ENCODE results near the gene FEM1B.

The FEM1B gene

GRCh38 chr15:68259883-68260282 lies 17.7 kb upstream of the FEM1B start:
- DNase-seq (ENCODE audit: low spot score), result no peak

- DNase-seq (ENCODE audit: low spot score), result no peak
Measured at GRCh38 chr15:68261241-68261640, 16.3 kb upstream of the FEM1B start.

DNA sequence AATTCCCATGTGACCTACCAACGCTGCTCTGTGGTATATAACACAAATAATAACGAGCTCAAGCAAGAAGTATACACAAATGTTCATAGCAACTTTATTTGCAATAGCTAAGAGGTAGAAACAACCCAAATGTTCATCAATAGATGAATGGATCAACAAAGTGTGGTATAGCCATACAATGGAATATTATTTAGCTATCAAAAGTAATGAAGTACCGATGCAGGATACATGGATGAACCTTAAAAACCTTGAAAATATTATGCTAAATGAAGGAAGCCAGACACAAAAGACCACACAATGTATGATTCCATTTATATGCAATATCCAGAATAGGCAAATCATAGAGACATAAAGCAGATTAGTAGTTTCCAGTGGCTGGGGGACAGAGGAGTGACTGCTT lies 15.6 kb upstream of the FEM1B start:
- no peak for DNase-seq (ENCODE audit: low spot score)

GRCh38 chr15:68262514-68263356 lies 14.8 kb upstream of the FEM1B start:
- DNase-seq (ENCODE audit: low spot score), result no peak

DNA sequence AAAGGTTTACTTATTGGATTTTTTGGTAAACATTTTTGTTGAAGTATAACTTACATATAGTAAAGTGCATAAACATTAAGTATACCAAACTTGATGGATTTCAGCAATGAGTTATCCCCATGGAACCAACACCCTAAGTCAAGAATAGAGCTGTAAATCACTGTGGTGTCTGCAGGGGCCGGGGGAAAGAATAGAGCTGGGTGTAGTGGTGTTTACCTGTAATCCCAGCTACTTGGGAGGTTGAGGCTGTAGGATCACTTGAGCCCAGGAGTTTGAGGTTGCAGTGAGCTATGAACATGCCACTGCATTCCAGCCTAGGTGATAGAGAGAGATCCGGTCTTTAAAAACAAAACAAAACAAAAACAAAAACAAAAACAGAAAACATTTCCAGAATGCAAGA lies 13.3 kb upstream of the FEM1B start:
- no peak for DNase-seq (ENCODE audit: low spot score)

DNA sequence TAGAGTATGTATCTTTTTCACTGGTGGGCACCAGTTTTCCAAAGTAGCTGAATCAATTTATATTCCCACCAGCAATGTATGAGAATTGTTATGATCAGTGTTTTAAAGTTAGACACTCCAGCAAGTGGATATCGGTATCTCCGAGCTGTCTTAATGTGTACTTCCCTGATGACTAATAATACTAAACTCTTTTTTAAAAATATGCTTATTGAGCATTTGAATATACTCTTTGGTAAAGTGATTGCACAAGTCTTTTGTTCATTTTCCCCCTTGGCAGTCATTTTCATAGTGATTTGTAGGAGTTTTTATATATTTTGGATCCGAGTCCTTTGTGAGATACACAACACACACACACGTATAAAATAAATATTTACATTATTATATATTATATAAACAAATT lies 12.5 kb upstream of the FEM1B start:
- no peak for DNase-seq (ENCODE audit: low spot score)

DNA sequence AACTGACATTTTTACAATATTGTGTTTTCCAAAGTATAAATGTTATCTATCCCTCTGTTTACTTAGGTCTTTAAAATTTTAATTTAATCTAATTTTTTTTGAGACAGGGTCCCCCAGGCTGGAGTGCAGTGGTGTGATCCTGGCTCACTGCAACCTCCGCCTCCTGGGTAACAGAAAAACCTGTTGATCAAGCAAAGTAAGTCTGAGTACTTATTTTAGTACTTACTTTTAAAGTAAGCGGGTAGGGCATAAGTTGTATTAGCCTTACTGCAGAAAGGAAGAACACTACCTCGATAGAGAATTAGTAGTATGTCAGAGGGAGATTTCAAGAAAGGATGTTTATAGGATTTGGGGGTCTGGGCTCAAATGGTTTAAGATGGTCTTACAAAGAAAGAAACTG lies 11.9 kb upstream of the FEM1B start:
- DNase-seq (ENCODE audit: low spot score), result no peak

DNA sequence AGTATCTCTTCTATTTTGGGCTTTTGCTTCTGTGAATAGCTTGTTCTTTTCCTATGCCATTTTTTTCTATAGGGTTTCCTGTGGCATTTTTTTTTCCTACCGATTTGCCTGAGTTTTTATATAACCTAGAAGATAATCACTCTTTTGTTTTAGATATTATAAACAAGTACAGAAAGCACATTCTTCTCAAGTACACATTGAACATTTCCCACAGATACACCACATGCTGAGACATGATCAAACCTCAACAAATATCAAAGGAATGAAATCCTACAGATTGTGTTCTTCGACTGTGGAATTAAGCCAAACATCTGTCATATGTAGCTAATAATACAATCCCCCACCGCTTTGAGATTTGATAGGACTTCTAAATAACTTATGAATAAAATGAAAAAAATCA lies 9.1 kb upstream of the FEM1B start:
- DNase-seq (ENCODE audit: low spot score), result no peak

DNA sequence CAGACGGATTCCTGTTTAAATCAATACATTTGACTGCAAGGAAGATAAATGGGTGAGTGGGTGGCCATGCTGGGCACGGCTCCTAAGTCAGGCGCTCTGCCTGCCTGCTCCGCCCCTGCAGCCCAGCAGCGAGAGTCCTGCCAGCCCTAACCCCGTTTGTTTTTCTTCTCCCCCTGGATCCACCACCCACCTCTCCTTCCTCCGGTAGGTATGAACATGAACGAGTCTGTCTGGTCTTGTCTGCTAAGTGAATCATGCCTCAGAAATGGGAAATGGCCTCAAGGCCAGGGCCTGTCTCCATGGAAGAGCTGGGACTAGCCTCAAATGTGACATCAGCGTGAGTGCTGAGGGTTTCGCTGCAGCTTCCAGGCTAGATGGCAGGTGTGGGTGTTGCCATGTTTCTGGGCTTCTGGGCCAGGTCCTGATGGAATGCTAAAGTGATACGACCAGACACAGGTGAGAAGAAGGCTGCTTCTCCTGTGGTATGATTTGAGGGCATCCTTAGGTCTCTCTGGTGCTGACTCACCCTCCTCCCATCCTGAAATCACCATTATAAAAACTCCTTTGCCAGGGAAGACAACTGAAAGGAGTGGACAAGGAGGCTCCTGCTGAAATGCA lies 5.6 kb upstream of the FEM1B start:
- DNase-seq (ENCODE audit: low spot score), result no peak

GRCh38 chr15:68272721-68273271 lies 4.7 kb upstream of the FEM1B start:
- DNase-seq (ENCODE audit: low spot score), result no peak

DNA sequence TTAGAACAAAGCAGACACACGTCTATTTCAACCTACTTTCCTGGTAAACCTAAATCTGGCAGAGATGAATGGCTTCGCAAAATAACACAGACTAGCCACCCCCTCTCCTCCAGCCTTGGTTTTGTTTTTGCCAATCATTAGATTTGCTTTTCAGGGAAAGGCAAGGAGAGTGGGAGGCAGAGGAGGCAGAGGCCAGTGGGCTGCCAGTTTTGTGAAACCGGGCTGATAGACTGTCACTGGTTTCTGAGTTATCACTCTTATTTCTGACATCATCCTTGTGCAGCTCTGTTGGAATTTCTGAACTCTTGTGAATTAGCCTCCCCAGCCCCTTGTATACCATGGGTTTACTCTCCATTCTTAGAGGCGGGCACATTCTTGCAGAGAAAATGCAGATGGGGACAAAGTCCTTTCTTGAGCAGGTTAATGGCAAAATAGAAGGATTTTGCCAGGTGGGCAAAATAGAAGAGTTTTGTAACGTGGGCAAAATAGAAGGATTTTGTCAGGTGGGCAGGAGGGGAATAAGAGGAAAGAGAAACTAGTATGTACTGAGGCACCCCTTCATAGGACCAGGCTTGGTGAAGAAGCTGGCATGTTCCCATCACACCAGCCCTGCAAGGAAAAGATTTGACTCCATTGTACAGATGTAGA lies 3.2 kb upstream of the FEM1B start:
- no peak for DNase-seq (ENCODE audit: low spot score)

DNA sequence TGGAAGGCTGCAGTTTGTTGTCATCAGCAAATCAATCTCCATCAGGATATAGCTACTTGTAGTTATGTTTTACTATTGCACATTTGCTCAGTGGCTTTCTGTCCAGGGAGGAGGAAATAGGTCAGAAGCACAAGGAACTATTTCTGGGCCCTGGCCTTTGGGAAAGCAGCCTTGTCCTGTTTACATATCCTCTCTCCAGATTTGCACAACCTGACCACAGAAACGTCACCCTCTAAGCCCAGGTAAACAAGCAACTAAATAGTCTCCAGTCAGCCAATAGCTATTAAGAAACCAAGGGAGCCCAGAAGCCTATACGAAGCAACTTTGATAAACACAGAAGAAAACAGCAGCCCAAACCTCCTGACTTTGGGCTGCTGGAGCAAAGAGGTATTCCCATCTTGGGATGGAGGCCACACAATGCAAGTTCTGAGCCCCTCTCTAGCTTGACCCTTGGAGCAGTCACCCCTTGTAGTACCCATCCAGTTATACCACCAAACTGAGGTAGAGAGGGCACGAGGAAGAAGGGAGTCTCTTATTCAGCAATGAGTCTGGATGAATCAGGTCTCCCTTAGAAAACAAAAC lies 2.3 kb upstream of the FEM1B start:
- no peak for DNase-seq (ENCODE audit: low spot score)

GRCh38 chr15:68276668-68277067 lies 877 bp upstream of the FEM1B start:
- DNase-seq (ENCODE audit: low spot score), result no peak

DNA sequence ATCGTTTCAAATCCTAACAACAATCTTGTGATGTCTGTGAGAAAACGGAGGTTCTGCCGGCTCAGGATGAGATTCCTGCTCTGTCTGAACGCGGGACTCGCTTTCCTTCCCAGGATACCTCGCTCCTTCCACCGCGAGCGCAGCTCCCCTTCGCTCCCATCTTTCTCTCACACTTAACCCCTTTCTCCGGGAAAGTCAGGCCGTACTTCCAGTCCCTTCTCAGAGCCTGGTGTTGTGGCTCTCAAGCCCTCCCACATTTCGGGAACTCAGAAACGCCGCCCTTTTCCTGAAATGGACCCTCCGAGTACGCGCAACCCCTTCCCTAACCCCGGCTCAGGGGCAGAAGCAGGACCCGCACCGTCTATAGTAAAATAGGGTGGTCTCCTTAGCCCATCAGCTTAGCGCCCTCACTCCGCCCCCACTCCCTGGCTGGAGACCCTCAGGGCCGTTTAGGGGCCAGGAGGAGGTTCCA lies 378 bp upstream of the FEM1B start:
- no peak for DNase-seq (ENCODE audit: low spot score)

GRCh38 chr15:68278345-68278594 lies 725 bp downstream of the FEM1B start:
- DNase-seq (ENCODE audit: low spot score), result no peak

DNA sequence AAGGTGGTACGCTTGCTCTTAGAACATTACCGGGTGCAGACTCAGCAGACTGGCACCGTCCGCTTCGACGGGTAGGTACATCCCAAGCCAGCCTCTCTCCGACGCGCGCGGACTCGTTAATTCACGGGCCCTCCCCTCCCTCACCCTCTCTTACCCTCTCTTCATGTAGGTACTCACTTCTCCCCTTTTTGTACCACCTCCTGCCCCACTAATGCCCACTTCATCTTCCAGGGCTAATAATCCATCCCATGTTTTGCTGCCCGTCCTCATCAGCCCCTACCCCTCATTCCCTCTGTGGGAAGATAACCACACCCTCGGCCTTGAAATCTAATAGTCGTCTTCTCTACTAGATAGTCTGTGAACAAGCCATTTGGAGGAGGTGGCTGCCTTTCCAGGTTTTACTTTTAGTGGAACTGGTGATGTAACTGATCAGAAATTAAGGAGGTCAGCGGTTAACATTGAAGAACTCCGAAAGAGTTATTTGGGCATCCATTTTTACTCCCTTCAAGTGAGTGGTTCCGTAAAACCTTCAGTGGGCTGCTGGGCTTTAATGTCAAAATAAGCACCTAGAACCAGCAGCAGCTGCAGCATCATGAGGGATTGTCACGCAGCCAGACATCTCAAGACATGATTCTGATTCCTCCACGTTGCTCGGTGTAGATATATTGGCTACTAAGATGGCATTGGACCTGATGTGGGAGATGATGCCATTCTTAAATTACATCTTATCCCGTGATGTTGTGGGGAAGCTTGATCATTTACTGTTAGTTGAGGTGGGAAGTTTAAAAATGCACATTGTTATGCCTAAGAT lies 1.3 kb downstream of the FEM1B start:
- no peak for DNase-seq (ENCODE audit: low spot score)

GRCh38 chr15:68279779-68280753 lies 2.5 kb downstream of the FEM1B start:
- DNase-seq (ENCODE audit: low spot score), result no peak

GRCh38 chr15:68281008-68281407 lies 3.5 kb downstream of the FEM1B start:
- no peak for DNase-seq (ENCODE audit: low spot score)

DNA sequence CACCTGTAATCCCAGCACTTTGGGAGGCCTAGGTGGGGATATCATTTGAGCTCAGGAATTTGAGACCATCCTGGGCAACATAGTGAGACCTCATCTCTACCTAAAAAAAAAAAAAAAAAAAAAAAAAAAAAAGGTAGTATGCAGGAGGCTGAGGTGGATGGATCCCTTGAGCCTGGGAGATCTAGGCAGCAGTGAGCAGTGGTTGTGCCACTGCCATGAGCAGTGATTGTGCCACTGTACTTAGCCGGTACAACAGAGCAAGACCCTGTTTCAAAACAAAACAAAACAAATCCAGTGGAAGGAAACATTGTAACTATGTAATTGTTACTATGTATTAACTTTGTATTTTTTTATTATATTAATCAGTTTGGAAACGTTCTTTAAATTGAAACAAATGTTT lies 5.9 kb downstream of the FEM1B start:
- no peak for DNase-seq (ENCODE audit: low spot score)

DNA sequence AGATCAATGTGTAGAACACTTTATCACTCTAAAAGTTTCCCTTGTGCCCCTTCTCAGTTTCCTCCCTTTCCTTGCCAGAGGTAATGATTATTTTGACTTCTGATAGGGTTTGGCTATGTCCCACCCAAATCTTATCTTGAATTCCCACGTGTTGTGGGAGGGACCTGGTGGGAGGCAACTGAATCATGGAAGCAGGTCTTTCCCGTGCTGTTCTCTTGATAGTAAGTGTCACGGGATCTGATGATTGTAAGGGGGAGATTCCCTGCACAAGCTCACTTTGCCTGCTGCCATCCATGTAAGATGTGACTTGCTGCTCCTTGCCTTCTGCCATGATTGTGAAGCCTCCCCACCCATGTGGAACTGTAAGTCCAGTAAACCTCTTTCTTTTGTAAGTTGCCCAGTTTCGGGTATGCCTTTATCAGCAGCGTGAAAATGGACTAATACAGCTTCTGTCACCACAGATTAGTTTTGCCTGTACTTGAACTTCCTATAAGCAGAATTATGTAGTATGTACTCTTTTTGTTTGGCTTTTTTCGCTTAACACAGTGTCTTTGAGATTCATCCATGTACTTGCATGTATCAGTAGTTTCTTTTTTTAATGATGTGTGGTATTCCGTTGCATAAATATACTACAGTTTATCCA lies 7.2 kb downstream of the FEM1B start:
- DNase-seq (ENCODE audit: low spot score), result no peak
